NCI-H1930 (cell line): ENCODE data around the gene HDAC2.
"Not testable (repeated sequence)": the region's sequence is repeated elsewhere in the genome, so short reads cannot be mapped to it uniquely, and the experiment has no call there.

Experiments used
- DNase-seq, 2 experiments: peaks; one replicate each; lab custom pipeline; 2025; lab: John Stamatoyannopoulos, UW

HDAC2 gene

DNA sequence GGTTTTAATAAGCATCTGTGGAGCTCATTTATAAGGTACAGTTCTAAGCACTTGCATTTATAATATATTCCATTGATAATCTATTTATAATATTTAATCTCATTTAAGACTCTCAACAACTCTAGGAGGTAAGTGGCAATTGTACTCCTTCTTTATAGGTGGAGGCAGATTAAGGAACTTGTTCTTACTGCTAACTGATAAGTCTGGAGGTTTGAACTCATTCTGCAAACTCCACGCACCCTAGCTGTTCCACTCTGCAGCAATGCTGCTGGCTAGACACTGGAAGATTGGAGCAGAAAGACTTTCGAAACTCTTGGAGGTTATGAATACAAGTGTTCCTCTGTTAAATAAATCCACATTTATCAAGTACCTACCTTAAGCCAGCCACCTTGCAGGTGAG, 793 bp upstream of the HDAC2 start:
- no peak for DNase-seq

DNA sequence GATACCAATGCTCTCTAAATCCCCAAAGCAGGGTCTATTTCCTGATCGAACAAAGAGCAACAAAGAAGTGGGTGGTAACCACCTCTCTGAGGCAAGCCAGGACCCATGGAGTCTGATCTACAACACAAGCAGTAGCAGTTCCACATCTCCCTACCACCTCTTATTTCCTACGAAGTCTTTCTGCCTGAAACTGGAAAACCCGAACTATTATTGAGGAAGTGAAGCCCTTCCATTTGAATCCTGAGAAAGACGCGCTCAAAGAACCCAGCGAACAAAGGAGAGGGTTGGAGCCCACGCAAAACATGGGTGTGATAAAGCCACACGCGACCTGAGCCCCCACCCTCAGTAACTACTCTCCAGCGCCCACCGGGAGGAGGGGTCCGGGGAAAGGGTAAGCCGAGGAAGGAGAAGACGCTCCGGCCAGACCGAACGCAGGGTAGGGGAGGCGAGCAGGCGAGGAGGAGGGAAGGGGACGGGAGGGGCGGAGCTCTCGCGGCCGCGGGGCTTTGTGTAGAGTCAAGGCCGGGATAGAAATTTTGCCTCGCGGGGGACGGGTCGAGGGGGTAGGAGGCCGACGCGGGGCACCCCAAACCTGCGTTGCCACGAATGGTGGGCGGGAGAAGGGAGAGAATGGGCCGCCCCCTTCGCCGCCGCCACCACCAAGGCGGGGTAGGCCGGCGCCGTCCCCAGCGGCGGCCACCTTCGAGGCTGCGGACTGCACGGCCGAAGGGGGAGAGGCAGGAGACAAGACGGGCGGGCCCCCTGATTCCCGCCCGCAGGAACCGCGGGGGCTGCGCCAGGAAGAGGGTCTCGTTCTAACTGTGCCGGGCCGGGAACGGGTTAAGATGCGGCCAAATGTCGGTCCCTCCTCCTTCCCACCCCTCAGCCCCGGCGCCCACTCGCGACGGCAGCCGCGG, 802 bp downstream of the HDAC2 start:
- DNase-seq: peak in 1 of 2 experiments; percentile 8

GRCh38 chr6:113968472-113968871, 2.5 kb downstream of the HDAC2 start:
- no peak for DNase-seq

DNA sequence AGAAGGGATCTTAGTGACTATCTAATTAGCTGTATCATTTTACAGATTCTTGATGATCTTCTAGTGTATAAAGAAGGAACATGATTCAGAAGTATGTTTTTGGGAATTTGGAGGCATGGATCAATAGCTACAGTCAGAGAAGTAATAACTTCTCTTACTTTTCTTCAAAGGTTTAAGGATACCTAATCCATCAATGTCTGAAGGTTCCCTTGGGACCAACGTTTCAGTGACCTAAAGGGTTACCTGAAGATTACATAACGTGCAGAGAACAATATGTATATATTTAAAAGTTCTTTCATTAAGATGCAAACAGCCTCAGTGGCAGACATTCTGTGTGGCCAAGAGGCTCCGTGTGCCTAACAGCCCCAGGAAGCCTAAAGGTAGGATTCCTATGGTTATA, 3.2 kb downstream of the HDAC2 start:
- DNase-seq: no peak

GRCh38 chr6:113960795-113961194, 10.2 kb downstream of the HDAC2 start:
- no peak for DNase-seq

GRCh38 chr6:113959235-113959634, 11.7 kb downstream of the HDAC2 start:
- DNase-seq: no peak

GRCh38 chr6:113954653-113955052, 16.3 kb downstream of the HDAC2 start:
- DNase-seq: no peak

DNA sequence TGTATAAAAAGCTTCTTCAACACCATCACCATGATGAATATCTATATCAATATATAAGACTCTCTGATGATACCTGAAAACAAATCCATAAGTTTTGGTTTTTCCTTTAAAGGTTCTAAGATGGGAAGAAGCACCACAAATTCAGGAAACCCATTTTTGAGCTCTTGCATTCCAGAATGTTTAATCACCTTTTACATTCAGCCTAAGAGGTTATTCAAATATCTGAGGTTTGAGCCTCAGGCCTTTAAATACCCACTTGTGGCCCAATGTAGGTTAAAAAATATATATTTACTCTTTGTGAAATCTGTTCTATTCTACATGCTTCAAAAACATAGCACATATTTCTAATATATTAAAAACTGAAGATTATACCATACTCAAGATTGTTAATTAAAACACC, 17.6 kb downstream of the HDAC2 start:
- no peak for DNase-seq

- DNase-seq: no peak
Measured at GRCh38 chr6:113949499-113949898, 21.4 kb downstream of the HDAC2 start.

GRCh38 chr6:113944701-113945100, 26.2 kb downstream of the HDAC2 start:
- no peak for DNase-seq

DNA sequence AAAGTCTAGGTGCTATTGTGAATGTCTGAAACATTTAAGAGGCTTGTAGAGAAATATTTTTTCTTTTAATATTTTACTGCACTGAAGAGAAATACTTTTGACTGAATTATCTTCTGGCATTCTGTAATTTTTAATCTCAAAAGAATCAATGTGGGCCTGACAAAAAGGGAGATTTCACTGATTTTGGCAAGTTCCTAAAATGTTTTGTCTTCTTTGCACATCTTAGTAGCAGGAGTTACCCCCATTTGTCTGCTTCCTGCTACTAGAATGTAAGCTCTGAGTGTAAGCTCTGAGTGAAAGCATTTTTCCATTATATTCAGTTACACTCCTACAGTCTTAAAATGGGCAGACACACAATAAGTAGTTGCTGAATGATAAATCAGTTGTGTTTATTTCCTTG, 31.1 kb downstream of the HDAC2 start:
- DNase-seq: no peak

GRCh38 chr6:113936093-113936934, 34.6 kb downstream of the HDAC2 start:
- DNase-seq: peak in 1 of 2 experiments; percentile 13

DNA sequence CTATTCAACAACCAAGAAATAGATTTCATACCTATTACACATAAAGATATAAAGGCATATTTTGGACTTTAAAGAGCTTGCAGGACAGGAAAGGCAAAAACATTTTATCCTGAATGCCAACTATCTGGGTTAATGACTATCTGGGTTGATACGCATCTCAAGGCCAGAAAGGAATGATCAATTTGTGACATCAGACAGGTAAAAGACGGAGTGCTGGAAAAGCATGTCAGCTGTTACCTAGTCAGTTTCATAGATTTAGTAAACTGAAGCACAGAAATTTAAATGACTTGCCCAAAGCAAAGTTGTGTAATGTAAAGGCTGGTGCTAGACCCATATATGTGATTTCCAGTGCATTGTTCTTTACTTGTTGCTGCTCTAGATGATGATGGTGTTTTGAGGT, 36.8 kb downstream of the HDAC2 start:
- no peak for DNase-seq

- not testable (repeated sequence) for DNase-seq
Measured at GRCh38 chr6:113931907-113932306, 39.0 kb downstream of the HDAC2 start.

DNA sequence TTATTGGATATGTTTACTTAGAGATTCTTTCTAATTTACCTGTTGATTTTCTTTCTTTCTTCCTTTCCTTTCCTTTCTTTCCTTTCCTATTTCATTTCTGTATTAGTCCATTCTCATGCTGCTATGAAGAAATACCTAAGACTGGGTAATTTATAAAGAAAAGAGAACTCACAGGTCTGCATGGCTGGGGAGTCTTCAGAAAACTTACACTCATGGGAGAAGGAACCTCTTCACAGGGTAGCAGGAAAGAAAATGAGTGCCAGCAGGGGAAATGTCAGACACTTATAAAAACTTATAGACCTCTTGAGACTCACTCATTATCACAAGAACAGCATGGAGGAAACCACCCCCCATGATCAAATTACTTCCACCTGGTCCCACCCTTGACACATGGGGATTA, 40.8 kb downstream of the HDAC2 start:
- DNase-seq: no peak

GRCh38 chr6:113927001-113927400, 43.9 kb downstream of the HDAC2 start:
- DNase-seq: no peak

DNA sequence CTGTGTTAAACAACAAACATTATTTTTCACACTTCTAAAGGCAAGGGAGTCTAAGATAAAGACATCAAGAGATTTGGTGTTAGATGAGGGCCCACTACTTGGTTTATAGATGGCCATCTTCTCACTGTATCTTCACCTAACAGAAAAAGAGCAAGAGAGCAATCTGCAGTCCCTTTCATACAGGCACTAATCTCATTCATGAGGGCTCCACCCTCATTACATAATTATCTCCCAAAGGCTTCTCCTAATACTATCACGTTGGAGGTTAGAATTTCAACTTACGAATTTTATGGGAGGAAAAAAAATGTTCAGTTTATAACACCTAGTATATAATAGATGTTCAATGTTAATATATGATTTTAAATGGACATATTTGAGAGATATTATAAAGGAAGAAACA, 45.6 kb downstream of the HDAC2 start:
- no peak for DNase-seq

- no peak for DNase-seq
Measured at GRCh38 chr6:113924312-113924723, 46.6 kb downstream of the HDAC2 start.

- no peak for DNase-seq
Measured at GRCh38 chr6:113923526-113923925, 47.4 kb downstream of the HDAC2 start.

GRCh38 chr6:113921299-113921904, 49.5 kb downstream of the HDAC2 start:
- no peak for DNase-seq

- no peak for DNase-seq
Measured at GRCh38 chr6:113920663-113921267, 50.2 kb downstream of the HDAC2 start.

- not testable (repeated sequence) for DNase-seq
Measured at GRCh38 chr6:113910285-113910684, 60.7 kb downstream of the HDAC2 start.
